ENCODE data around the gene GSTM3.

Gene GSTM3

DNA sequence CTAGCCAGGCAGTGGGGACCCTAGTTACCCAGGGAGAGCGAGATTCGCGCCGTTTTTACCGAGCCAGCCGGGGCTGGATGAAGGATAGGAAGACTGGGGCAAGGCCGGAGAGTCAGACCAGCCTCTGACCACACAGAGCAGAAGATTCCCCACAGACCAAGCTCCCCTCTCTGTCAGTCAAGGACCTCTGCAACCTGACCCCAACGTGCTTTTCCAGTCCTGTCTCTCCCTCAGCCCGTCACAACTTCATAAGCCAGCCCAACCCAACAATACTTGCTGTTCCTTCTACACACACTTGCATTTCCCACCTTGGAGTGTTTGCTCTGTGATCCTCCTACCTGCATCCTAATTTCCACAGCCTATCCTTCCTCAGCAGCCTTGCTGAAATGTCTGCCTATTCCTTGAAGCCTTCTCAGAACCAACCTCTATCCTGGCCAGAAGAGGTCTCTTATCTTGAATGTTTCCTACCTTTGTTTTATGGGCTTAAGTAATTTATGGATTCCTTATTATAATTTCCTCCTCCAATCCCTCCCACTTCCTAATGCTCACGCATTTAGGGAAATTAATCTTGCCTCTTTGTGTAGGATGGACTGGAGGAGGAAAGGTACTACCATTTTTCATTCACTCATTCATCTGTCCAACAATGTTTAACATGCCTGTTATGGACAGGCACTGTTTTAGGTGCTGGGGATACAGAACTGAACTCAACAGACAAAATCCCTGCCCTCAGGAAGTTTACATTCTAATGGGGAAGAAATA is at the start of gene GSTM3:
TSS of gene GSTM3 (minus strand) at position 424 of the 759 bp plus-strand sequence. CDS start 751 bp downstream, outside the sequence.
- no peak for DNase-seq (ENCODE audit: low spot score)

DNA sequence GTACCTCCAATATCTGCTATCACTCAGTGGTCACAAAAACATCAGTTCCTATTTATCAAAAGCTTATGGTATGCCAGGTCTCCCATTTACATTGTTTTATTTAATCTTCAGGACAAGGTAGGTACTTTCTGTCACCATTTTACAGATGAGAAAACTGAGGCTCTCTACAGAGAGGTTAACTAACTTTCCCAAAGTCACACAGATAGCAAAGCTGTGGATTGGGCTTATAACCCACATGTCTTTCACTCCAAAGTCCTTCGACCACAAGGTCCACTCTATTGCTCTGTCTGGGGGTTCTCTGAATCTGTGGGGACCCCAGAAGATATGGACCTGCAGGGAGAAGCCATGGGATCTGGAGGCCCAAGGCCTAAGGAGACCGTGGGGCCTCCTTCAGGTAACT is 49.5 kb upstream of the GSTM3 start:
- no peak for DNase-seq (ENCODE audit: low spot score)

DNA sequence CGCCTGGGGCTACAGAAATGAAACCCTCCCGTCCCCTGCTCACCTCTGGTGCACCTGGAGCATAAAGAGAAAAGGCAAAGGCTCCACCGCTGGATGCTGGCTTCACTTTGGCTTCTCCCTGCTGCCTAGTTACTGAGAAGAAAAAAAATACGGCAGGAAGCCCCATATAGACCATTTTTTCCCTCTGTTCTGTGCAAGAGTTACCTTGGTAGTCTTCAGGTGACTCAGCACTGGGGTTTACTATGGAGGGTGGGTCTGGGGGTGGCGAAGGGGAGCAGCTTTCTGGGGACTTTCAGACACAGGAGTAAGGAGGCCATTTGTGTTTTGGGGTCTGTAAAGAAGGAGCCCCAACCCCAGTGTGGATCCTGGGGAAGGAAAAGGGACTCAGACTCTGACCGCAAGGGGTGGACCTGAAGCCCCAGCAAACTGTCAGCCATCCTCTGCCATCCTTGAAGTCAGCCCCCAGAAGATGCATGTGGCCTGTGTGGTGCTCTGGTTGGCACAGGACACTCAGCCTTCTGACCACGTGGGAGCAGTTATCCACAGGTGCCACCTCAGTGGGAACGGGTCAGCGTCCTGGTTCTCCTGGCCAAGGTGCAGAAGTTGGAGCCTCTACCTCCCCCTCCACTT is 48.8 kb upstream of the GSTM3 start:
- DNase-seq (ENCODE audit: low spot score): no peak

DNA sequence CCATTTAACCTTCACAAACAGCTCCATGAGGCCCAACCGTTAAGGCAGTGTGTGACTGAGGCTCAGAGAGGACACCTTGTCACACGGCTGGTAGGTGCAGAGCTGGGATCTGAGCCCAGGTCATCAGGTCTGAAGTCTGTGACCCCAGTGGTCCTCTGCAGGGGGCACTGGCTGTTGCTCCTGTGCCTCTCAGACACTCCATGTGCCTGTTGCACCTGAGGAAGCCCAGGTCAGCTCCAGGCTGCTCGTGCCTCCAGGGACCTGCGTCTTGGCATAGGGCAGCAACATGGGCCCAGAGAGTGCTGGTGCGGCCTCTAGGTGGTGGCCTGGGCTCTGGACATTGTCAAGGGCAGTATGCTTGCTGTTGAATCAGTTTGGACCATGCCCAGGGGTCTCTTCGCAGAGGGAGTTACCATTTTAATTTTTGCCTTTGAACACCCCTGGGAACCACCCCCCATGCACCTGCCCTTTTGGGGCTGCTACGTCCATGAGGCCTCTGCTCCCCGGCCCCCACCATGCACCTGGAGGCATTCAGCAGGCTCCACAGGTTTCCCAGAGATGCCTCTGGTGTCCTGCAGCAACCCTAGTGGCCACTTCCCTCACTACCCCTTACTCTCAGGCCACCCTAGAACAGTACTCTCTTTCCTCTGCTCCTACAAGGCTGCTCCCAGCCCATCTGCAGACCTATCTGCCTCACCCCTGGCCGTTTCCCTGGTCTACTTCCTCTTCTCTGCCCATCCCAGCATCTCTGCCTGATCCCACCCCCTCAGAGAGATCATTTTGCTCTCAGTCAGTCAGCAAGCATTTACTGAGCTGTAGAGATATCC is 48.1 kb upstream of the GSTM3 start:
- DNase-seq (ENCODE audit: low spot score): no peak

DNA sequence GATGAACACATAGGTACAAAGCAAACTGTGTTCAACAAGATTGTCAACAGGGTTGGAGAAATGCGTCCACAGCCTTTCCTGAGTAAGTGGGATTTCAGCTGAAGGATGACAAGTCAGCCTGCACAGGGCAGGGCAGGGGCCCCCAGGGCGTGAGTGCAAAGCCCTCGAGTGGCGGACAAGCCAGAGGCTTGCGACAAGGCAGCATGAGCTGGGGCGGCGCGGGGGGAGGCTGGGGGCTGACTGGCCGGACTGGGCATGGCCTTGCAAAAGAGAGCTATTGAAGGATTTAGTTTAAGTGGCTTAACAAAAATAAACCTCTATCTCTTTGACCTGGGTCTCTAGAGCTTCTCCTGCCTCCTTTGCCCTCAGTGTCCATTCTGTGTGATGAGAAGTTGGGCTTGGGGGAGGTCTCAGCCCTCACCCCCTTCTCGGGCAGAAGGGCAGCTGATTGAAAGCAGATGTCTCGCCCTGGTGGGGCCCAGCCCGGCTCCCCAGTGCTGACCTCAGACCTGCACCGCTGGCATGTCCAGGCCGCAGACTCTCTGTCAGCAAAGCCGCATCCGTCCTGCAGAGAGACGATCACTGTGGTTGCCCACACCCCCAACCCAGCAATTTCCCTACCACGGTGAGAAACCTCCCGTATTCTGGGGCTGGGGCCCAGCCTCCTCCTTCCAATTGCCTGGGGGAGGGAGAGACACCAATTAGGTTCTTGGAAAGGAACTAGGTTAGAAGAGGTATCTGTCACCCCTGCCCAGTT is 47.2 kb upstream of the GSTM3 start:
- DNase-seq (ENCODE audit: low spot score): no peak

DNA sequence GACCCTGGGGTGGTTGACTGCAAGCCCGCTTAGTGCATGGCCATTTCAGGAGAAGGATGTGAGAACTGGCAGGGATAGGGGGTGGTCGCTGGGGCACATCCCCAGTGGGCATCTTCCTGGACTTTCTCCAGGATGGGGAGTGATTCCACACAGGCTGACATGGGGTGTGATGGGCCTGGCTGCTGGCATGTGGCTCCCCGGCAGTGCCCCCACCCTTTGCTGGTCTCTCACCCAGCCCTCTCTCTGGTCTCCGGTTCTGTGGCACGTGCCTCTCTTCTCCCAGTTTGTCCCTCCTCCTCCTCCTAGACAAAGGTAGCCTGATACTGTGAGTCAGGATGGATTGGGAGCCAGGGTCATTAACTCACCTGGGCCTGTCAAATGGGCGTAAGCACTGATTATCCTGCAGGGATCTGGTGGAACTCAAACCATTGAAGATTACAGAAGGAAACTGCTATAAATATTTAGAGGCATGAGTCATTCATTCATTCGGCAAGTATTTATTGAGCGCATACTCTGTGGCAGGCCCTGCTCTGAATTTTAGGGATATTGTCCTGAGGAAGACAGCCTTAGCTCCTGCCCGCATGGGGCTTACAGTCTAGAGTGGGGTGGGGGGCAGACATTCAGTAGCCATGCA is 46.5 kb upstream of the GSTM3 start:
- no peak for DNase-seq (ENCODE audit: low spot score)

DNA sequence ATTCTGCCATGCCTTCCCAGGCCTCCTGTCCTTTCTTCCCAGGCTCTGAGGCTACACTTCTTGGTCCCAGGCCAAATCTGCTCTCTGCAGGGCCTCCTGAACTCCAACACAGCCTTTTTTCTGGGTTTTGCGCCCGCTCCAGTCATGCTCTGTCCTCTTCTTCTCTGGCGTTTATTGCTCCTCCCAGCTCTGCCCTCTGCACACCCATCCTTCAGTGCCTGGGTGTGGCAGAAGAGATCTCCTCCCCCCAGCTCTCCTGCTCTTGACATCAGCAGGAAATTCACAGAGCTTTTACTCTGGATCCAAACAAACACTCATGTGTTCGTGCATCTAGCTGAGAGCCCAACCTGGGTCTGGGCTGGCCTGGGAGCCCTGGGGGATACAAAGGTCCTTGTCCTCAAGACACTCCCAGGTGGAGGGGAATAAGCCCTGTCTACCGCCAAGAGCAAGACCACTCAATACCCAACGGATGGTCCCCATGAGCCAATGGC is 45.7 kb upstream of the GSTM3 start:
- DNase-seq (ENCODE audit: low spot score): no peak

DNA sequence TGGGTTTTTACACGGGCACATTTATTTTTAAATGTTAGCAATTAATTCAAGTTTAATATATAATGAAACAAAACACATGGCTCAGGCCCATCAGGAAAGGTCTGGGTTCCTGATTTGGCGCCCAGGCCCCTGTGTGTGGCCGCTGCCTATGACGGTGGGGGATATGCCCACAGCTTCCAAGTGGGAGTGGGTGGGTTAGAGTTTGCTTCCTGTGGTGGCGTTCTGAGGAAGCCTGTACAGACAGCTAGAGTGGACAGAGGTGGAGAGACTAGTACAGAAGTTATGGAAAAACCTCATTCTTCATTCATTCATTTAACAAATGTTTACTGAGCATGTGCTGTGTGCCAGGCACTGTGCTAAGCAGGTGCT is 45.3 kb upstream of the GSTM3 start:
- no peak for DNase-seq (ENCODE audit: low spot score)

DNA sequence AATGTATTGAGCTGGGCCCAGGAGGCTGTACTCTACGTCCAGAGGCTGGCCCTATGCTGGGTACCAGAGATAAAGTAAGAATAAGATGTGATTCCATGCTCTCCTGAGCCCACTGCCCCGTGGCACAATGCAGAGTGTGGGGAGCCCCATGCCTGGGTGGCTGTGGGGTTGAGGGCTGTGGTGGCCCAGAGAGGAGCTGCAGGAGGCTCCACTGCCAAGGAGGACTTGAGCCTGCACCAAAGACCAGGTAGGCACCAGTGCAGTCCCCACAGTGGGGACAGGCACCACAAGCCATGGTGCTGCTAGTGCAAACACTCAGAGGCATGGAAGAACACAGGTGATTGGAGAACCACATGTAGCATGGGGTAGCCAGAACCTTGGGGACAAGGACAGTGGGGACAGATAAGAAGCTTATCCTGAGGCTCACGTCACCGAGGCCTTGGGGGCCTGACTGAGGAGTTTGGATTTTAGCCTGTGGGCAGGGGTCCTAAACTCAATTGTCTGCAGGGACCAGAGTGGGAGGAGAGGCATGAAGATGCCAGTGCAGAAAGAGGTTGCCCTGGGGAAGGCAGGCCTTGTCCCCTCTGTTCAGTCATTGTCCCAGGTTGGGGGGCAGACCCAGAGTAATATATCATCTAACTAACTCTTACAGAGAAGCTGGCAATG is 44.7 kb upstream of the GSTM3 start:
- no peak for DNase-seq (ENCODE audit: low spot score)

DNA sequence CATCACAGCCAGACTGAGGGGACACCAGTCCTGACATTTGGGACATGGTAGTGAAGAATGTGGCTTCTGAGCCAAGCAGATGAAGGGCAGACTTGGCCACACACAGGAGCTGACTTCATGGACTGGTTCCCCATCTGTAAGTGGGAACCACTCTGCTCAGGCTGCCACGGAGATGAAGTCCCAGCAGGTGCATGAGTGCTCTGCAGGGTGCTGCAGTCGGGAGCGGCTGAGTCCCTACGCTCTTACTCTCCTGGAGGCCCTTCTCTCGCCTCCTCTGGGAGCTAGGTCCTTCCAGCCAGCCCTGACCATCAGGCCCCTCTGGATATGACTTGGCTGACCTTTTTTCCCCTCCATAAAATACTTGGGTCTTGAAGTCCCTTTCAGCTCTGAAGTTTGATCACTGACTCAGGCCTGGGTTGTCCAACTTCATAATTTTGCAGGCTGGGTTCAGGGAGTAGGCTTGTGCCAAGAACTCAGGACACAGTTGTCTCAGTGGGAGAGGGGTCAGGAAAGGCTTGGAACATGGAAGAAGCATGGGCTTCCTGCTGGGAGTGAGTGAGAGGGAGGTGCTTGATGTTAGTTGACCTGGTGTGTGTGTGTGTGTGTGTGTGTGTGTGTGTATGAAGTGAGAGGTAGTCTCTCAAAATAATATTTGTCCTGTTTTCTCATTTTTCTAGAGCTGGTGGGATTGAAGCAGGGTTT is 43.9 kb upstream of the GSTM3 start:
- DNase-seq (ENCODE audit: low spot score): no peak

DNA sequence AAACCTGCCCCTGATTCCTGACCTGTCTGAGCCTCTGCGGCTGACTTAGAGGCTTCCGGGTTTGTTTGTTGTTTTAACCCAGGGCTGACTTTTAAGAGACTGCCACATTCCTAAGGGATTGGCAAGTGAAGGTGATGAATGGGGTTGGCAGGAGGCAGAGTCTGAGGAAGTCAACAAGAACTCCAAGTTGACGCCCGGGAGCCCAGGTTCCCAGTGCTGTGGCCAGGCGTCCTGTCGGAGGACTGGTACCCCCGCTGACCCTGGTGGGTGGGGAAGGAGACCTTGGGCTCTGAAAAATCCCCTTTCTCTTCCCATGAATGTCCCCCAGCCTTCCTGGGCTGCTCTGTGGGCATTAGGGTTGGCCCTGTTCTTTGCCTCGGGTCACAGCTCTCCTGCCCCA is 42.6 kb upstream of the GSTM3 start:
- no peak for DNase-seq (ENCODE audit: low spot score)

DNA sequence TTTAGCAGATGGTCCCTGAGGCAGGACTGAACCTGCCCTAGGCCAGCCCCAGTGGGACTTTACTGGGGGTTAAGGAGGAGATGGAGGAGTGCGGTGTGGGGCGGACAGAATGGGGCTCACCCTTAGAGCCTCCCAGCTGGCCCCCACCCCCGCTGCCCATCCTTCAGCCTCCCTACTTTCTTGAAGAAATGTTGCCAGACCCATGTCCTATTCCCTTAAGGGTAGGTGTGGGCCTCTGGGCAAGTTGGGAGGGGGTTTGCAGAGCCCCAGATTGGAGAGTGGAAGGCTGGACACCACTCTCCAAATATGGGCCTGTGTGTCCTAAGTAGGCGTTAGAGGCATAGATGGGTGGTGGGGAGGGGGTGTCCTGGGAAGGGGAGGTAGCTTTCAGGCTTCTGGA is 42.1 kb upstream of the GSTM3 start:
- DNase-seq (ENCODE audit: low spot score): no peak

DNA sequence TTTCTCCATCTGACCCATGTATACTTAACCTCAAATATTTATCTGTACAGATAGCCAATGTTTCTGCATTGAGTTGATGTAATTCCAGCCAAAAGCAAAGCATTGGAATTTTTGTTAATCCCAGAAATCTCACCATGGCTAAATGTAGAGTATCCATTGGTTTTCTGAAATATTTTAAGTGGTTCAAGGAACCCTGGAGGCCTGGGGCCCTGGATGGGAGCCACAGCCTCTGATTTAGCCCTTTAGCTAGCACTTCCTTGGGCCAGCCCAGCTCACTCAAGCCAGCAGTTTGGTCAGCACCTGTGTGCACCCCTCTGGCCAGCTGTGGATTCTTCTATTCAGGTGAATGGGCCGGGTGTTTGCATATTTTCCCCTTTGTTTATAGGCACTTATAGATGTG is 41.7 kb upstream of the GSTM3 start:
- DNase-seq (ENCODE audit: low spot score): no peak

DNA sequence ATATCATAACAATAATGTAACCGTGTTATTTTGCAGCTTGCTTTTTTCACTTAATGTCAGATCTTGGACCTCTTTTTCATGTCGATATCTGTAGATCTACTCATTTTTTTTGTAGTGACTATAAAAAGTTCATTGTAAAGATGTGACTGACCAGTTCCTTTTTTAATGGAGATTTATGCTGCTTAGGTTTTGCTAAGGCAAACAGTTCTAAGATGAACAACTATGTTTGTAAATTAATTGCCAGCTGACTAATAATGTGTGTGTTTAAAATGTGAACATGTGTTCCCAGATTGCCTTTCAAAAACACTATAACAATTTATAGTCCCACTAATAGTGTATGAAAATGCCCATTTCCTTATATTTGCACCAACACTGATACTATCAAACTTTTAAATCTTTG is 41.0 kb upstream of the GSTM3 start:
- DNase-seq (ENCODE audit: low spot score): no peak

DNA sequence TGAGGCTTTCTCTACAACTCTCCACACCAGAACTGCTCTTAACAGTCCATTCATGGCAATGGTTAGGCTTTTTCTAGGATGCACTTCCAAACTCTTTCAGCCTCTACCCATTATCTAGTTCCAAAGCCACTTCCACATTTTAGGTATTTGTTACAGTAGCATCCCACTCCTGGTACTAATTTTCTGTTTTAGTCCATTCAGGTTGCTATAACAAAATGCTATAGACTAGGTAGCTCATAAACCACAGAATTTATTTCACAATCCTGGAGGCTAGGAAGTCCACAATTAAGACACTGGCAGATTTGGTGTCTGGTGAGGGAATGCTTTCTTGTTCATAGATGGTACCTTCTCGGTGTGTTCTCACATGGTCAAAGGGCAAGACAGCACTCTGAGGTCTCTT is 40.1 kb upstream of the GSTM3 start:
- DNase-seq (ENCODE audit: low spot score): no peak

DNA sequence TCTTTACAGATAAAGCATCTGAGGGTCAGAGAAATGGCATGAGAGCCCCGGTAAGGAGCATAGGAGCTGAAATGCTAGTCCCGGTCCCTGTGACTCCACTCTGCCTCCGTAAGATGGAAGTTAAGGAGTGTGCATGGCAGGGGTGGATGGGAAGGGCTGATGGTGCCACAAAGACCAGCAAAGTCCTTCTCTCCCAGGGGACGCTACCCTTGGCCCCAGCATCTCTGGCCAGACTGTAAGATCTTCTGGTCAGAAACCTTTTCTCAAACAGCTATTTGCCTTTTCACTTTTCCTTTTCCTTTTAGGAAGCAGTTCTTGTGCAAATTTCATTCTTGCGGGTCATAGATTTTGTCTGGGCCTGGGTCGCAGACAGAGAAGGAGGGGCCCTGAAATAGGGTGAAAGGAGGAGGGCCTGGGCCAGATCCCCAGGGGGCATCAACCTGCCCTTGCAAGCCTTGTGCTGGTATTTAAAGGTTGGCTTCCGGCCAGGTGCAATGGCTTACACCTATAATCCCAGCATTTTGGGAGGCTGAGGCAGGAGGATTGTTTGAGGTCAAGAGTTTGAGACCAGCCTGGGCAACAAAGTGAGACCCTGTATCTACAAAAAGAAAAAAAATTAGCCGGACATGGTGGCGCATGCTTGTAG is 37.3 kb upstream of the GSTM3 start:
- no peak for DNase-seq (ENCODE audit: low spot score)

DNA sequence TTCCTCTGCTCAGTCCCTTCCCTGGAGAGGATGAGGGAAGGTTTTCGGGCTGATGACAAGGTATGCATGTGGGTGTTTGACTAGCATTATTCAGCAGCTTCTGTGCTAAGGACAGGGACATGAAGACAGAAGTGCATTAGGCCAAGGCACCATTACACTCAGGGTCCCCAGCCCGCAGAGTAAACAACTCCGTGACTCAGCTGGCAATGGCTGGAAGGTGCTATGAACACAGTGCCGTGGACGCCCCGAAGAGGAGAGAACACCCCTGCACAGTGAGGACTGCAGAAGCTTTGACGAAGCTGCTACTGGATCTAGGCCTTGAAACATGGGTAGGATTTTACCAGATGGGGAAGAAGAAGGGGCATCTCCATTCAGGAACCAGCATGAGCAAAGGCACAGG is 36.6 kb upstream of the GSTM3 start:
- no peak for DNase-seq (ENCODE audit: low spot score)

DNA sequence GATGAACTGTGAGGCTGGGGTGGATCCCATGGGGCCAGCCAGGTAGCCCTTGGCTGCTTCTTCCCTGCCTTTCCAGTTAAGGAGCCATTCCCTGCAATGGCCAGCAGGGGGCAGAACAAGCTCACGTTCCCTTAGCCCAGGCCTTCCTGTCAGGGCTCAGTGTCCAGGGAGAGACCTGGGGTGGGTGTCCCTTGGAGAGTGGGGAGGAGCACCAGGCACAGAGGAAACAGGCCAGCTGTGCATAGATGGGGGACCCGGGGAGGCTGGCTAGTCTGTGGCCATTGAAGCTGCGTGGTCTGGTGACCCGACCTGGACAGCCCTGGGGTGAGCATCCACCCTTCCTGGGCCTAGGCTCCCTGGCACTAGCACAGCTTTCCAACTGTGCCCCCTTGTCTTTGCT is 36.1 kb upstream of the GSTM3 start:
- DNase-seq (ENCODE audit: low spot score): peak; percentile 80

DNA sequence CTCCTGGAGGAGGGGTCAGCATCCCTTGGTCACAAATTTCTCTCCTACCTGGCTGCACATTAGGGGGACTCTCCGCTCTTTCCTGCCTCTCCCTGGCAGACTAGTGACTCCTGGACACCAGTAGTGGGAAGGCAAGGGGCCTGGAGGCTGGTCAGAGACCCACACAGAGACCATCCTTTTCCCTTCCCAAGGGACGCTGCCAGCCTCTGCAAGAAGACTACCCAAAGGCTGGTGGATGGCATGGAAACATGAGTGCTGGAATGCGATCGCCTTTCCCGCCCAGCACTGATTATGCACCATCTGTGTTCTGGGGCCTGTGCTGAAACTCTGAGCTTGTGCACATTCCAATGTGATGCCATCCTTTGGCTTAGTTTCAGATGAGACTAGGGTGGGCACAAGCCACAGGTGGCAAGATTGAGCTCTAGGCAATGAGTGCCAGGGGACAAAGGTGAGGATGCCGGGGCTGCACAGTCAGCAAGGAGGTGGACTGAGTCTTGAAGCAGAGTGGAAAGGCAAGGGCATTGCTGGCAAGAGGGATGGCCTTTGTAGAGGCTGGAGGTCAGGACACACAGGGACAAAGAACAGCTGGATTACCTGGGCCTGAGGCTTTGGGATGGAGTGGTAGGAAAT is 35.5 kb upstream of the GSTM3 start:
- DNase-seq (ENCODE audit: low spot score): no peak

DNA sequence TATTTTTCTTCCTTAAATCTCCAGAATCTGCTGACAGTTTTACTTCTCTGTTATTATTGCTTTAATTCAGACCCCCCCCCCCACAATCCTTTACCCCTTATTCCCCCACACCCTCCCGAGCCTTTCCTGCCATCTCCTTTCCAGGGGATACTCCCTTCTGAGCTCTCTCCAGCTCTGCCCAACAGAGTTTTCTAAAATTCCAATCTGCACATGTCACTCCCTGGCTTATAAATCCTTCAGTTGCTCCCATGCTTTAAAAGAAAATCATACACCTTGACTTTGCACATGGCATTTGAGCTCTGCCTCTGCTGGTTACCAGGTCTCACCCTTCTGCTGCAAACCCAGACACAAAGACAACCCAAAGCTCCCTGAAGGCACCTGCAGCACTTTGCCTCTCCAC is 34.6 kb upstream of the GSTM3 start:
- no peak for DNase-seq (ENCODE audit: low spot score)

All from CD4-positive, alpha-beta T cell treated with Interleukin-15 for 4 hours (primary cell).